Memory B cell (primary cell): ENCODE data around the gene ABCB11.

Source experiments
- ATAC-seq: fragments of 150-1000 bp; cut with Tn5 transposase; 2 replicates; pipeline ENCODE4 v1.10.0; 2021; ENCODE audit warnings: low read depth, mild to moderate bottlenecking, moderate library complexity
- DNase-seq, 2 donors: peaks; one replicate each; pipeline ENCODE4 v3.0.0; 2022; ENCODE audit warnings: low spot score in 2 of 2
- H3K27ac Mint-ChIP-seq: one replicate; pipeline ENCODE4 v1.8.0; 2022; ENCODE audit warnings: mild to moderate bottlenecking, moderate library complexity, mixed read lengths
- H3K27me3 Mint-ChIP-seq: one replicate; pipeline ENCODE4 v1.8.0; 2022; ENCODE audit warnings: mixed read lengths
- H3K36me3 Mint-ChIP-seq: one replicate; pipeline ENCODE4 v1.8.0; 2022; ENCODE audit warnings: mild to moderate bottlenecking, mixed read lengths
- H3K4me1 Mint-ChIP-seq: one replicate; pipeline ENCODE4 v1.8.0; 2022; ENCODE audit warnings: mixed read lengths
- H3K4me3 Mint-ChIP-seq: one replicate; pipeline ENCODE4 v1.8.0; 2022; ENCODE audit warnings: mild to moderate bottlenecking, moderate library complexity, mixed read lengths
- H3K9me3 Mint-ChIP-seq: one replicate; pipeline ENCODE4 v1.8.0; 2022; ENCODE audit warnings: mixed read lengths

Gene ABCB11

DNA sequence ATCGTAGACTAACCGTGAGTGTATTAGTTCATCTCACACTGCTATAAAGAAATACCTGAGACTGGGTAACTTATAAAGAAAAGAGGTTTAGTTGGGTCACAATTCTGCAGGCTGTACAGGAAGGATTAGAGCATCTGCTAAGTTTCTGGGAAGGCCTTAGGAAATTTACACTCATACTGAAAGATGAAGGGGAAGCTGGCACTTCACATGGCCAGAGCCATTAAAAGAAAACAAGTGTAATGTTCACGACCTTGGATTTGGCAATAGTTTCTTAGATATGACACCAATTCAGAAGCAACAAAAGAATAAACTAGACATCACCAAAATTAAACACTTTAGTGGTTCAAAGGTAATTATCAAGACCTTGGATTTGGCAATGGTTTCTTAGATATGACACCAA, 23.8 kb downstream of the ABCB11 start:
- H3K4me3 Mint-ChIP-seq: no peak overlapping the region
- H3K27me3 Mint-ChIP-seq: peaks cover 1% of the 10 kb centered on the region
- DNase-seq: no peak
- ATAC-seq: no peak
- no peaks in the 10 kb centered on the region for H3K4me1 Mint-ChIP-seq
- H3K36me3 Mint-ChIP-seq: no peaks in the 10 kb centered on the region
- H3K27ac Mint-ChIP-seq: no peak overlapping the region
- H3K9me3 Mint-ChIP-seq: peaks cover 1% of the 10 kb centered on the region

DNA sequence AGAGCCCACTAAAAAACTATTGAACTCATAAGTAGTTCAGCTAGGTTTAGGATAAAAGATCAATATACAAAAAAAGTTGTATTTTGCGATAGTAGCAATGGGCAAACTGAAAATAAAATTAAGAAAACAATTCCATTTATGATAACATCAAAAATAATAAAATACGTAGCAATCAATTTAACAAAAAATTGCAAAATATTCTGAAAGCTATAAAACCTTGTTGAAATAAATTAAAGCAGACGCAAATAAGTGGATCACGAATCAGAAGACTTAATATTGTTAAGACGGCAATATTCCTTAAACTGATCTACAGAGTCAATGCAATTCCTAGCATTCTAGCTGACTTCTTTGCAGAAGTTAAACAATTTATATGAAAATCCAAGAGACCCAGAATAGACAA, 24.5 kb downstream of the ABCB11 start:
- Mint-ChIP-seq H3K9me3 (peaks cover 1% of the 10 kb centered on the region), H3K27me3 (peaks cover 1% of the 10 kb centered on the region), H3K4me1 (no peaks in the 10 kb centered on the region), H3K27ac (no peak overlapping the region), H3K36me3 (no peaks in the 10 kb centered on the region), H3K4me3 (no peak overlapping the region)
- no peak for ATAC-seq
- no peak for DNase-seq

DNA sequence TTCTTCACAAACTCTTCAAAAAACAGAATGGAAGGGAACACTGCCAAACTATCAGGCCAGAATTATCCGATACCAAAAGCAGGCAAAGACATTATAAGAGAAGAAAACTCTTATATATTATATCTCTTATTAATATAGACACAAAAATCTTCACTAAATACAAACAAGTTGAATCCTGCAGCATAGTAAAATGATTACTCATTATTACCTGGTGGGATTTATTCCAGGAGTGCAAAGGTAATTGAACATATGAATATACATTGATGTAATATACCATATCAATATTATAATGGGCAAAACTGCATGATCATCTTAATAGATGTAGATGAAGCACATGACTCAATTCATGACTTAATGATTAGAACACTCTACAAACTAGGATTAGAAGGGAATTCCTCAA, 25.1 kb downstream of the ABCB11 start:
- H3K4me1 Mint-ChIP-seq: no peaks in the 10 kb centered on the region
- DNase-seq (no peak), ATAC-seq (no peak)
- peaks cover 1% of the 10 kb centered on the region for H3K27me3 Mint-ChIP-seq
- H3K36me3 Mint-ChIP-seq: no peaks in the 10 kb centered on the region
- no peak overlapping the region for H3K4me3 Mint-ChIP-seq
- H3K9me3 Mint-ChIP-seq: peaks cover 1% of the 10 kb centered on the region
- no peak overlapping the region for H3K27ac Mint-ChIP-seq

DNA sequence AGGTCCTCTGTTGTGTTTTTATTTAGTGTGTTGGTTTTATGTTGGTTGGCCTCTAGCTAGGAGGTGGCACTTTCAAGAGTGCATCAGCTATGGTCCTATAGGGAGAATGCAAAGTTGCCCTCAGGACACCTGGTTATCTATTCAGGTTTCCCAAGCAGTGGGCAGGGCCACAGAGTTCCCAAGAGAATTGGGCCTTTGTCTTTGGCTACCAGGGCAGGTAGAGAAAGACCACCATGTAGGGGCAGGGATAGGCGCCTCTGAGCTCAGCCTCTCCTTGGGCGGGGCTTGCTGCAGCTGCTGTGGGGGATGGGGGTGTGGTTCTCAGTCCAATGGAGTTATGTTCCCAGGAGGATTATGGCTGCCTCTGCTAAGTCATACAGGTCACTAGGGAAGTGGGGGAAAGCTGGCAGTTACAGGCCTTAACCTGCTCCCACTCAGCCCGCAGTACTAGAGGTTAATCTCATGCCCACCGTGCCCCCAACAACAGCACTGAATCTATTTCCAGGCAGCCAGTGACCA, 26.0 kb downstream of the ABCB11 start:
- no peaks in the 10 kb centered on the region for H3K36me3 Mint-ChIP-seq
- no peak overlapping the region for H3K27ac Mint-ChIP-seq
- H3K9me3 Mint-ChIP-seq: peaks cover 1% of the 10 kb centered on the region
- no peak for ATAC-seq
- H3K27me3 Mint-ChIP-seq: peaks cover 1% of the 10 kb centered on the region
- no peaks in the 10 kb centered on the region for H3K4me1 Mint-ChIP-seq
- no peak for DNase-seq
- H3K4me3 Mint-ChIP-seq: no peak overlapping the region

DNA sequence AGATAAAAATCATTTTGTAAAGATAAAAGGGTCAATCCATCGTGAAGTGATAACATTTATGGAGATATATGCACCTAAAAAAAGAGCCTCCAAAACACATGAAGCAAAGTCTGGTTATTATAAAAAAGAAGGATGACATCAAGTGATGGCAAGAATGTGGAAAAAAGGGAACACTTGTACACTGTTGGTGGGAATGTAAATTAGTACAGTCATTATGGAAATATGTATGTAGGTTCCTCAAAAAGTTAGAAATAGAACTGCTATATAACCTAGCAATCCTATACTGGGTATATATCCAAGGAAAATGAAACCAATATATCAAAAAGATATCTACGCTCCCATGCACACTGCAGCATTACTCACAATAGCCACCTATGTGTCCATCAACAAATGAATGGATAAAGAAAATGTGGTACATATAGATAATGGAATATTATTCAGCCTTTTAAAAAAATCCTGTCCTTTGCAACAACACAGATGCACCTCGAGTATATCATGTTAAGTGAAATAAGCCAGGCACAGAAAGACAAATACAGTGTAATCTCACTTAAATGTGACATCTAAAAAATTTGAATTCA, 28.9 kb downstream of the ABCB11 start:
- ATAC-seq (no peak), DNase-seq (no peak)
- Mint-ChIP-seq H3K9me3 (peaks cover 1% of the 10 kb centered on the region), H3K4me1 (no peaks in the 10 kb centered on the region), H3K4me3 (no peak overlapping the region), H3K27ac (no peak overlapping the region), H3K27me3 (peaks cover 1% of the 10 kb centered on the region), H3K36me3 (no peaks in the 10 kb centered on the region)

DNA sequence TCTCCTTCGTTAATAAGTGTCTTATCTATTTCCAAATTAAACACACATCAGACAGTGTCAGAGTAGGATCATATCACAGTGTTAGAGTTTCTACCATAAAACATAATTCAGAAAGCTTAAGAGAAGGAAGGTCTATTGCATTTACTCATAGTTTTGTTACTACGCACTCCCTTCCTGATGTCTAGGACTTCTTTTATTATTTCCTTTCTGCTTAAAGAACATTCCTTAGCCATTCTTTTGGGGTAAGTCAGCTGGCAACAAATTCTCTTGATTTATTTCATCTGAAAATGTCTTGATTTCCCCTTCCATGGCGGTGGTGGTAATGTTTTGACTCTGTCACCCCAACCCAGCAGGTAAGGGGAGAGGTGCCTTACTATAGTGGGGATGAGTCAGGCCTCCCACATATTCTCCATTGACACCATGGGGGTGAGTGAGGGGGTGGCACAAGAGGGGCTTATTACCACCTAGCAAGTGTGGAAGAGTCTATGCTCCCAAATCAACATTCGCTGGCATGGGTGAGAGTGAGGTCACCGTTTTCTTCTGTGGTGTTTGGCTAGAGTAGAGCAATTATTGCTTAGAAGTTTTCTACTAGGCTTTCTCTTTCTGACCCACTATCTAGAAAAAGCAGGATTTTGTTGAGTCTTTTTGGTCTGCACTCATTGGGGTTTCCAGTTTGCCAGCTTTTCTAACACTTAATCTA, 29.9 kb downstream of the ABCB11 start:
- peaks cover 1% of the 10 kb centered on the region for H3K9me3 Mint-ChIP-seq
- ATAC-seq: no peak
- H3K27me3 Mint-ChIP-seq: peaks cover 1% of the 10 kb centered on the region
- no peak overlapping the region for H3K4me3 Mint-ChIP-seq
- no peak for DNase-seq
- H3K4me1 Mint-ChIP-seq: no peaks in the 10 kb centered on the region
- no peak overlapping the region for H3K27ac Mint-ChIP-seq
- no peaks in the 10 kb centered on the region for H3K36me3 Mint-ChIP-seq

DNA sequence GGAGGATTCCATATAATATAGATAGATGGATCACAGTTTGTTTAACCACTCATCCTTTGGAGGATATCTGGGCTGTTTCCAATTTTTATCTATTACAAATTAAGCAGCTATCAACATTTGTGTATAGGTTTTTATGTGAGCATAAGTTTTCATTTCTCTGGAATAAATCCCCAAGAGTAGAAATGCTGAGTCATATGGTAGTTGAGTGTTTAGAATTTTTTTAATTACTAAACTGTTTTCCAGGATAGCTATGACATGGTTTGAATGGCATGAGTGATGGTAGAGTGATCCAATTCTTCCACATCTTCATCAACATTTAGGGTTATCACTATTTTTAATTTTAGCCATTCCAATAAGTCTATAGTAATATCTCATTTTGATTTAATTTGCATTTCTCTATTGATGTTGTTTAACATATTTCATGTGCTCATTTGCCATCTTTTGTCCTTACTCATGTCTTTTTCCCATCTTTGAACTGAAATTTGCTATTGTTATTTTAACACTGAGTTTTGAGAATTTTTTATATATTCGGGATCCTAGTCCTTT, 31.4 kb downstream of the ABCB11 start:
- no peak overlapping the region for H3K27ac Mint-ChIP-seq
- ATAC-seq (no peak), DNase-seq (no peak)
- H3K4me3 Mint-ChIP-seq: no peak overlapping the region
- no peaks in the 10 kb centered on the region for H3K4me1 Mint-ChIP-seq
- H3K36me3 Mint-ChIP-seq: no peaks in the 10 kb centered on the region
- H3K27me3 Mint-ChIP-seq: peaks cover 1% of the 10 kb centered on the region
- peaks cover 1% of the 10 kb centered on the region for H3K9me3 Mint-ChIP-seq

DNA sequence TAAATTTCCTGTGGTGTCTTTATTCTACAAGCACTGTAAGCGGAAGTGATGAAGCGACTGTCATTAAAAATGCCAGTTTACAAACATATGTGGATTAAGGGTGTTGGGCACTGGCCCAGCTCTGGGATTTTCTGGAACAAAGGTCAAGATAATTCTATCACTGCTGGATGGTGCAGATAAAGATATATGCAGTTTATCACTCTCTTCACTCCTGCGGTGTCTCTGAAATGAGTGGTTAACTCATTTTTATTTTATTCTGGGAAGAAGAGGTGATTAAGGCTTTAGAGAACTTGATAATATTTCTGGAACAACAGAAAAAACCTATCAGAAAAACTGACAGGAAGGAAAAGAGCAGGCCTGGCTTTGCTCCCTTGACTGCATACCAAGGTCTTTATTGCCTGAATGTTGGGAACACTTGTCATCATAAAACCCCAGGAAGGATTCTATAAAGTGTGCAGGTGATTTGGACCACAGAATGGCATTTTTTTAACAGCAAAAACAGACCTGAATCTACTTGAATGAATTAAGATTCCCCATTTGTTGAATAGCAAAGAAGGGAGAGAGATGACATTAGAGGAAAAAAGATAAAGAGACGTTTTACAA, 32.4 kb downstream of the ABCB11 start:
- DNase-seq (no peak), ATAC-seq (no peak)
- no peaks in the 10 kb centered on the region for H3K36me3 Mint-ChIP-seq
- no peak overlapping the region for H3K27ac Mint-ChIP-seq
- no peaks in the 10 kb centered on the region for H3K4me1 Mint-ChIP-seq
- no peak overlapping the region for H3K4me3 Mint-ChIP-seq
- H3K27me3 Mint-ChIP-seq: peaks cover 1% of the 10 kb centered on the region
- H3K9me3 Mint-ChIP-seq: peaks cover 1% of the 10 kb centered on the region

DNA sequence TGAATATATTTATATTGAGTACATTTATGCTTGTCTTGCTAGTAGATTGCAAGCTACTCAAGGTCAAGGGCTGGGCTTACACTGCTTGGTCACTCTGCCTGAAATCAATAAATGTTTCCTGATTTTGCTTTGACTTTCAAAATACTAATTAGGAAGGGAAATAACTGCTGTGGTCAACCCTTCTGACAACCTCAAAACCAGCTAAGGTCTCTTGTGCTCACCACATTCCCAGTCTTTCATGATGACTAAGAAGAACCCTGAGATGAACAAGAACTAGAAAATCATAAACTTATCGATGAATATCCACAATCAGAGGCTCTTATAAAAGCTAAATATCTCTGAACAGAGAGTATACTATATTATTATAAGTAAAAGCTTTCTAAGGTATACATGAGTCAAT, 33.3 kb downstream of the ABCB11 start:
- H3K27ac Mint-ChIP-seq: no peak overlapping the region
- no peaks in the 10 kb centered on the region for H3K27me3 Mint-ChIP-seq
- no peaks in the 10 kb centered on the region for H3K4me1 Mint-ChIP-seq
- no peaks in the 10 kb centered on the region for H3K36me3 Mint-ChIP-seq
- ATAC-seq (no peak), DNase-seq (no peak)
- no peaks in the 10 kb centered on the region for H3K9me3 Mint-ChIP-seq
- H3K4me3 Mint-ChIP-seq: no peak overlapping the region

DNA sequence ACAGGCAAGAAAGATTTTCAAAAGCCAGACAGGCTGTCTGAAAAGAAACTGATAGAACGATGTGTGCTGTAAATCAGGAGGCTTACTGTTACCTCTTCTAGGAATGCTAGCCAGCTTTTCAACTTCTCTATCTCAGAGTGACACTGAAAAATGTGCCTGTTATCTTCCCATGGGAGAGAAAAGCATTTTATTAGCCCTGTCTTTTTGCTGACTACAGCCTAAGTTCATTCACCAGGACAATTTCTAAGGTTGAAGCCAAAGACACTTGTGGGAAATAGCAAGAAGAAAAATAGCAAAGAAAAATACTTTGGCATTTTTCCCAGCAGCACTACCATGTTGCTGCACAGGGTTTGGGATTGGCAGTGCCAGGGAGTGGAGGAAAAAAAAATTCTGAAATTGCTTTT, 34.0 kb downstream of the ABCB11 start:
- no peak for DNase-seq
- no peak for ATAC-seq
- Mint-ChIP-seq H3K27me3 (no peaks in the 10 kb centered on the region), H3K9me3 (no peaks in the 10 kb centered on the region), H3K36me3 (no peaks in the 10 kb centered on the region), H3K27ac (no peak overlapping the region), H3K4me3 (no peak overlapping the region), H3K4me1 (no peaks in the 10 kb centered on the region)

DNA sequence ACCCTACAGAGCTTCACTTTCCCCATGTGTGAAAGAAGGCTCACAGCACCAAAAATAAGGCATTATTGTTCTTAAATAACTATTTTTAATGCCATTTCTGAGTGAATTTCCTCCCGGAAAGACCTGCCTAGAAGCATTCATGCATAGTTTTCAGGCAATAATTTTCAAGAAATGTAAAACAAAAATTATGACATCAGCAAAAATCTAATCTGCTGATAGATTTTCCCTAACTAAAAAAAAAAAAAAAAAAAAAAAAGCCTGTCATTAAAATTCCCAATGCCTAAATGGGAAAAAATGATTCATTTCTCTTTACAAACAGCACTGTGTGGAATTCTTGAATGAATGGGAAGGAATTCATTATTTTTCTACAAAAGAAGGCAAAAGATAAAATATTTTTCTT, 35.4 kb downstream of the ABCB11 start:
- Mint-ChIP-seq H3K27me3 (no peaks in the 10 kb centered on the region), H3K4me3 (no peak overlapping the region), H3K4me1 (no peaks in the 10 kb centered on the region), H3K27ac (no peak overlapping the region), H3K36me3 (no peaks in the 10 kb centered on the region), H3K9me3 (no peaks in the 10 kb centered on the region)
- DNase-seq (no peak), ATAC-seq (no peak)

DNA sequence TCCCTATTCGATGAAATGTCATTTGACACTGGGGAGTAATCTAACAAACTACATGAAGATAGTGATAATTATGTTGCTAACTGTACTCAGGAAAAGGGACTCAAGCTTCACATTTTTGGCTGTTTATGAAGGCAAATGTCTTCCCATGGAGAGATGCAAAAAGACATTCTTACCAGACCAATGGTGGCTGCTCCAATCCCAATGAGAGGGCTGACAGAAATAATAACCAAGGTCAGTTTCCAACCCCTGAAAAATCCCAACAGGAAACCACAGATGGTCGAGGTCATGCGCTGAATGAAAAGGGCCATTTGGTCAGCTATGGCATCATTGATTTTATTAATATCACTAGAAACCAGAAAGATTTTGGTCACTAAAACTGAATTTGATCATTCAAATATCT, 37.6 kb downstream of the ABCB11 start:
- Mint-ChIP-seq H3K9me3 (no peaks in the 10 kb centered on the region), H3K4me3 (no peak overlapping the region), H3K27ac (no peak overlapping the region), H3K36me3 (no peaks in the 10 kb centered on the region), H3K4me1 (no peaks in the 10 kb centered on the region), H3K27me3 (no peaks in the 10 kb centered on the region)
- ATAC-seq: no peak
- no peak for DNase-seq

DNA sequence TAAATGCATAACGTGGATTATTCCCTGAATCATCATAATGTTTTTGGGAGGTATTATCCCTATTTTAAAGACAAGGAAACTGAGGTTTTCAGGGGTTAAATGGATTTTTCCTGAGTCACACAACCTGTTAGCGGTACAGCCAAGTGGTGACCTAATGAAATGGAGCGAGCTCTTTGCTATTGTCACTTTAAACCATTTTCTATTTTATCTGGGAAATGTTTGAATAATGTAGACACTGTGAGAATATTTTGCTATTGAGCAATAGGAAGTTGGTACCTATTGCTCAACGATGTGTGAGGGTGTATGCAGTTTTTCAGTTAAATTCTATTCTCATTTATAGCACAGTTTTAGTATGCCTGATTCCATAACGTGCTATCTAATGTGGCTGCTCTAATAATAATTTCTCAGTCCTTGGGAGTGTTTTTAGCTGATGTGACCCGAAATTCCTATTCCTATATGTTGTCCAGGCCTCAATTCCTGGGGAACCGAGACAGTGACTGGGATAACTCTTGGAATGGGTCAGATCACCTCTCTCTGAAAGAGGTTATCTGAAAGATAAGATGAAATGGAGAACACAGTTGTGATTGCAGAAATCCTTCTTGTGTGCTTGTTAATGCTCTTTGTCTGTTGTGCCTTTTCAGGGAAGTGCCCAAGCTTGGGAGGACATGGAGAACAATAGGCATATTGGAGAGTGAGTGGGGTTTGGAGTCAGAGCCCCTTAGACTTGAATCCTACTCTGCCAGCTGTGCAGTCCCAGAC, 38.4 kb downstream of the ABCB11 start:
- H3K36me3 Mint-ChIP-seq: no peaks in the 10 kb centered on the region
- H3K27ac Mint-ChIP-seq: no peak overlapping the region
- H3K9me3 Mint-ChIP-seq: no peaks in the 10 kb centered on the region
- DNase-seq (no peak), ATAC-seq (no peak)
- no peaks in the 10 kb centered on the region for H3K27me3 Mint-ChIP-seq
- H3K4me1 Mint-ChIP-seq: no peaks in the 10 kb centered on the region
- H3K4me3 Mint-ChIP-seq: no peak overlapping the region

DNA sequence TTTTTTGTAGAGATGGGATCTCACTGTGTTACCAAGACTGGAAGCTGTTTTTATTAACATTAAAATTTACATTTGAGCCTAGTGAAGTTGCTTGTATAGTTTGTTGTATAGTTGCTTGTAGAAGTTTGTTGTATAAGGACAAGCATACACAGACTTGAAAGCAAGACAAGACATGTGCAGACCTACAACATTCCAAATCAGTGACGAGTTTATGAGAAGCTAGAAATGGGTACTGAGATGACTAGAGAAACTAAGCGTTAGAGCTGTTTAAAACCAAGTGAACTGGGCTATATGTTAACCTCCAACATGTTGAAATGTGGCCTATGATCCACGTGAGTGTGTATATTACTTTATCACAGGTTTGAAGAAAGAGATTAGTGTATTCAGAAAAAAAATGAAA, 39.1 kb downstream of the ABCB11 start:
- DNase-seq: no peak
- H3K27ac Mint-ChIP-seq: no peak overlapping the region
- H3K36me3 Mint-ChIP-seq: no peaks in the 10 kb centered on the region
- no peaks in the 10 kb centered on the region for H3K9me3 Mint-ChIP-seq
- no peaks in the 10 kb centered on the region for H3K4me1 Mint-ChIP-seq
- H3K27me3 Mint-ChIP-seq: no peaks in the 10 kb centered on the region
- no peak overlapping the region for H3K4me3 Mint-ChIP-seq
- ATAC-seq: no peak
